ENCODE data around the gene AJAP1.

GRCh38 chr1:4781646-4782045, 127.2 kb downstream of the AJAP1 start:
- TF ChIP-seq CTCF (IDR thresholded peaks at IDR 0.05; ENCODE audit: insufficient read depth, low read length) (no peak), POLR2AphosphoS5 (IDR thresholded peaks at IDR 0.05; ENCODE audit: low read depth) (no peak), REST (IDR thresholded peaks at IDR 0.05; ENCODE audit: insufficient replicate concordance, low read depth) (no peak), GABPA (IDR thresholded peaks at IDR 0.05; ENCODE audit: low read depth) (no peak), SPI1 (IDR thresholded peaks at IDR 0.05; ENCODE audit: borderline replicate concordance, low read depth) (no peak)
